PC-3 (cell line): ENCODE data around the gene DLGAP1.

ENCODE experiments used
- EZH2 ChIP-seq: fragments of 300-600 bp; sonication (generic); IDR thresholded peaks from one replicate; pipeline ENCODE4 v1.6.1; 2017; ENCODE audit warnings: antibody characterized with exemption, mild to moderate bottlenecking, low read length; ENCODE audit not compliant: unreplicated experiment
- EZH2phosphoT487 ChIP-seq: fragments of 300-600 bp; sonication (generic); IDR thresholded peaks from 2 replicates; pipeline ENCODE4 v1.6.1; 2018; ENCODE audit warnings: mild to moderate bottlenecking, antibody characterized with exemption, low read length, borderline replicate concordance
- TF ChIP-seq, protein P1 (sequence below): fragments of 300-600 bp; sonication (generic); conservative IDR thresholded peaks from 2 replicates; pipeline ENCODE4 v1.5.1; 2017; ENCODE audit warnings: antibody characterized with exemption, low read depth, mild to moderate bottlenecking, low read length

DNA sequence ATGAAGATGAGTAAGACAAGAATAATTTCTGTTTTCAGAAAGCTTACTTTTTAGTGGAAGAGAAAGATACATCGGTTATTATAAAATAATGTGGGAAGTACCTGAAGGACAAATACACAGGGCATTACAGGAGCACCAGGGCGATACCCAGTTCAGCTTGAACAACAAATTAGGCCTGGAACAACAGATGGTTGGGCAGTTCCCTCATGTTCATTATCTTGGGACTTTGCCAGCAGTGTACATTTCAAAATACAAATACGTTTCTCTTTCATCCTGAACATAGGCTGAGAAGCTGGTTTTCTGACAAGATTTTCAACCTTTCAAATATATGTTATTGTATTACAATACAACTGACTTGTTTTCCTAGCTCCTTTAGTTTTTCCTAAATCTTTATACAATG lies 925.5 kb downstream of the DLGAP1 start:
- TF ChIP-seq, protein P1, sequence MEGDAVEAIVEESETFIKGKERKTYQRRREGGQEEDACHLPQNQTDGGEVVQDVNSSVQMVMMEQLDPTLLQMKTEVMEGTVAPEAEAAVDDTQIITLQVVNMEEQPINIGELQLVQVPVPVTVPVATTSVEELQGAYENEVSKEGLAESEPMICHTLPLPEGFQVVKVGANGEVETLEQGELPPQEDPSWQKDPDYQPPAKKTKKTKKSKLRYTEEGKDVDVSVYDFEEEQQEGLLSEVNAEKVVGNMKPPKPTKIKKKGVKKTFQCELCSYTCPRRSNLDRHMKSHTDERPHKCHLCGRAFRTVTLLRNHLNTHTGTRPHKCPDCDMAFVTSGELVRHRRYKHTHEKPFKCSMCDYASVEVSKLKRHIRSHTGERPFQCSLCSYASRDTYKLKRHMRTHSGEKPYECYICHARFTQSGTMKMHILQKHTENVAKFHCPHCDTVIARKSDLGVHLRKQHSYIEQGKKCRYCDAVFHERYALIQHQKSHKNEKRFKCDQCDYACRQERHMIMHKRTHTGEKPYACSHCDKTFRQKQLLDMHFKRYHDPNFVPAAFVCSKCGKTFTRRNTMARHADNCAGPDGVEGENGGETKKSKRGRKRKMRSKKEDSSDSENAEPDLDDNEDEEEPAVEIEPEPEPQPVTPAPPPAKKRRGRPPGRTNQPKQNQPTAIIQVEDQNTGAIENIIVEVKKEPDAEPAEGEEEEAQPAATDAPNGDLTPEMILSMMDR = no peak
- TF ChIP-seq EZH2phosphoT487 (no peak), EZH2 (no peak)
